ENCODE measurements around the gene YY1.
"Not testable (repeated sequence)": the region's sequence is repeated elsewhere in the genome, so short reads cannot be mapped to it uniquely, and the experiment has no call there.

Gene YY1

GRCh38 chr14:100203962-100204834 is 34.7 kb upstream of the YY1 start:
- peaks cover 6% of the 10 kb centered on the region for H3K27me3 Mint-ChIP-seq
- ATAC-seq (replicated peaks; ENCODE audit: extremely low read depth, poor library complexity, severe bottlenecking) (no peak), DNase-seq (ENCODE audit: low spot score in 2 of 2) (no peak)
- no peaks in the 10 kb centered on the region for H3K36me3 Mint-ChIP-seq (ENCODE audit: insufficient read depth)
- no peaks in the 10 kb centered on the region for H3K9me3 Mint-ChIP-seq
- H3K4me1 Mint-ChIP-seq, result no peaks in the 10 kb centered on the region
- no peak overlapping the region for H3K27ac Mint-ChIP-seq (ENCODE audit: low read depth)
- H3K4me3 Mint-ChIP-seq, result no peak overlapping the region

GRCh38 chr14:100204835-100205167 is 34.1 kb upstream of the YY1 start:
- ATAC-seq (replicated peaks; ENCODE audit: extremely low read depth, poor library complexity, severe bottlenecking); H3K4me1 Mint-ChIP-seq; H3K27ac Mint-ChIP-seq (ENCODE audit: low read depth); H3K36me3 Mint-ChIP-seq (ENCODE audit: insufficient read depth); H3K4me3 Mint-ChIP-seq; H3K27me3 Mint-ChIP-seq; DNase-seq (ENCODE audit: low spot score in 2 of 2); H3K9me3 Mint-ChIP-seq: not testable (repeated sequence)

GRCh38 chr14:100207588-100207987 is 31.4 kb upstream of the YY1 start:
- not testable (repeated sequence) for H3K4me3 Mint-ChIP-seq; H3K9me3 Mint-ChIP-seq; H3K4me1 Mint-ChIP-seq; H3K27ac Mint-ChIP-seq (ENCODE audit: low read depth); H3K36me3 Mint-ChIP-seq (ENCODE audit: insufficient read depth); DNase-seq (ENCODE audit: low spot score in 2 of 2); ATAC-seq (replicated peaks; ENCODE audit: extremely low read depth, poor library complexity, severe bottlenecking); H3K27me3 Mint-ChIP-seq

- H3K36me3 Mint-ChIP-seq (ENCODE audit: insufficient read depth); H3K9me3 Mint-ChIP-seq; DNase-seq (ENCODE audit: low spot score in 2 of 2); ATAC-seq (replicated peaks; ENCODE audit: extremely low read depth, poor library complexity, severe bottlenecking); H3K4me3 Mint-ChIP-seq; H3K27me3 Mint-ChIP-seq; H3K27ac Mint-ChIP-seq (ENCODE audit: low read depth): not testable (repeated sequence)
- peaks cover 13% of the 10 kb centered on the region for H3K4me1 Mint-ChIP-seq
Measured at GRCh38 chr14:100208136-100208535, 30.8 kb upstream of the YY1 start.

- Mint-ChIP-seq H3K4me3 (no peak overlapping the region), H3K27me3 (no peaks in the 10 kb centered on the region), H3K4me1 (peaks cover 21% of the 10 kb centered on the region), H3K36me3 (ENCODE audit: insufficient read depth) (peaks cover 3% of the 10 kb centered on the region), H3K9me3 (no peaks in the 10 kb centered on the region), H3K27ac (ENCODE audit: low read depth) (no peak overlapping the region)
- DNase-seq (ENCODE audit: low spot score in 2 of 2) (no peak), ATAC-seq (replicated peaks; ENCODE audit: extremely low read depth, poor library complexity, severe bottlenecking) (no peak)
Measured at GRCh38 chr14:100211366-100211765, 27.6 kb upstream of the YY1 start.

GRCh38 chr14:100211893-100212292 is 27.1 kb upstream of the YY1 start:
- no peaks in the 10 kb centered on the region for H3K9me3 Mint-ChIP-seq
- DNase-seq (ENCODE audit: low spot score in 2 of 2) (no peak), ATAC-seq (replicated peaks; ENCODE audit: extremely low read depth, poor library complexity, severe bottlenecking) (no peak)
- H3K36me3 Mint-ChIP-seq (ENCODE audit: insufficient read depth), result peaks cover 3% of the 10 kb centered on the region
- H3K27ac Mint-ChIP-seq (ENCODE audit: low read depth), result no peak overlapping the region
- H3K27me3 Mint-ChIP-seq, result no peaks in the 10 kb centered on the region
- peaks cover 21% of the 10 kb centered on the region for H3K4me1 Mint-ChIP-seq
- no peak overlapping the region for H3K4me3 Mint-ChIP-seq

GRCh38 chr14:100212476-100213333 is 26.2 kb upstream of the YY1 start:
- Mint-ChIP-seq H3K27ac (ENCODE audit: low read depth) (peak overlapping the region; percentile 17), H3K27me3 (no peaks in the 10 kb centered on the region)

GRCh38 chr14:100213587-100213955 is 25.4 kb upstream of the YY1 start:
- no peak for DNase-seq (ENCODE audit: low spot score in 2 of 2)
- Mint-ChIP-seq H3K27ac (ENCODE audit: low read depth) (peak overlapping the region; percentile 76), H3K4me3 (peak overlapping the region; percentile 75), H3K27me3 (no peaks in the 10 kb centered on the region), H3K36me3 (ENCODE audit: insufficient read depth) (peaks cover 3% of the 10 kb centered on the region), H3K4me1 (peaks cover 21% of the 10 kb centered on the region), H3K9me3 (no peaks in the 10 kb centered on the region)
- ATAC-seq (replicated peaks; ENCODE audit: extremely low read depth, poor library complexity, severe bottlenecking), result no peak

More at GRCh38 chr14:100212476-100213333, 26.2 kb upstream of the YY1 start:
- Mint-ChIP-seq H3K9me3 (no peaks in the 10 kb centered on the region), H3K4me1 (peaks cover 21% of the 10 kb centered on the region), H3K36me3 (ENCODE audit: insufficient read depth) (peaks cover 3% of the 10 kb centered on the region), H3K4me3 (peak overlapping the region; percentile 75)
- ATAC-seq (replicated peaks; ENCODE audit: extremely low read depth, poor library complexity, severe bottlenecking), result no peak
- no peak for DNase-seq (ENCODE audit: low spot score in 2 of 2)

- ATAC-seq (replicated peaks; ENCODE audit: extremely low read depth, poor library complexity, severe bottlenecking) (peak; percentile 95), DNase-seq (ENCODE audit: low spot score in 2 of 2) (peak; percentile 74 to 75)
- H3K27me3 Mint-ChIP-seq, result no peaks in the 10 kb centered on the region
- peak overlapping the region; percentile 75 for H3K4me3 Mint-ChIP-seq
- H3K4me1 Mint-ChIP-seq, result peaks cover 21% of the 10 kb centered on the region
- no peaks in the 10 kb centered on the region for H3K9me3 Mint-ChIP-seq
- peaks cover 3% of the 10 kb centered on the region for H3K36me3 Mint-ChIP-seq (ENCODE audit: insufficient read depth)
- peak overlapping the region; percentile 76 for H3K27ac Mint-ChIP-seq (ENCODE audit: low read depth)
Measured at GRCh38 chr14:100213956-100214769, 24.8 kb upstream of the YY1 start.

GRCh38 chr14:100214770-100215083 is 24.2 kb upstream of the YY1 start:
- no peak for DNase-seq (ENCODE audit: low spot score in 2 of 2)
- Mint-ChIP-seq H3K27me3 (no peaks in the 10 kb centered on the region), H3K9me3 (no peaks in the 10 kb centered on the region), H3K4me3 (peak overlapping the region; percentile 75), H3K36me3 (ENCODE audit: insufficient read depth) (peaks cover 3% of the 10 kb centered on the region), H3K27ac (ENCODE audit: low read depth) (no peak overlapping the region), H3K4me1 (peaks cover 21% of the 10 kb centered on the region)
- no peak for ATAC-seq (replicated peaks; ENCODE audit: extremely low read depth, poor library complexity, severe bottlenecking)

GRCh38 chr14:100215330-100215885 is 23.5 kb upstream of the YY1 start:
- peaks cover 21% of the 10 kb centered on the region for H3K4me1 Mint-ChIP-seq
- H3K27ac Mint-ChIP-seq (ENCODE audit: low read depth), result no peak overlapping the region
- no peaks in the 10 kb centered on the region for H3K27me3 Mint-ChIP-seq
- H3K36me3 Mint-ChIP-seq (ENCODE audit: insufficient read depth), result peaks cover 3% of the 10 kb centered on the region
- DNase-seq (ENCODE audit: low spot score in 2 of 2) (no peak), ATAC-seq (replicated peaks; ENCODE audit: extremely low read depth, poor library complexity, severe bottlenecking) (no peak)
- no peaks in the 10 kb centered on the region for H3K9me3 Mint-ChIP-seq
- peak overlapping the region; percentile 75 for H3K4me3 Mint-ChIP-seq

- ATAC-seq (replicated peaks; ENCODE audit: extremely low read depth, poor library complexity, severe bottlenecking) (no peak), DNase-seq (ENCODE audit: low spot score in 2 of 2) (no peak)
- Mint-ChIP-seq H3K36me3 (ENCODE audit: insufficient read depth) (no peaks in the 10 kb centered on the region), H3K27me3 (no peaks in the 10 kb centered on the region), H3K4me3 (no peak overlapping the region), H3K4me1 (peaks cover 7% of the 10 kb centered on the region), H3K9me3 (no peaks in the 10 kb centered on the region), H3K27ac (ENCODE audit: low read depth) (no peak overlapping the region)
Measured at GRCh38 chr14:100219126-100219785, 19.7 kb upstream of the YY1 start.

Data from central memory CD8-positive, alpha-beta T cell (primary cell).